ENCODE data around the gene CTNNBL1. TPM values are rescaled to one million over a fixed set of nuclear protein-coding genes. Genes with fewer than 3 reads are reported as not detected.

CTNNBL1 gene
- total RNA-seq, 1 experiment from 2014 or later: 203 TPM

GRCh38 chr20:37845878-37846277, 152.0 kb downstream of the CTNNBL1 start:
- Mint-ChIP-seq H3K27me3 (ENCODE audit: insufficient read depth, unreplicated experiment) (no peaks in the 10 kb centered on the region), H3K4me1 (ENCODE audit: low read depth, unreplicated experiment) (peaks cover 16% of the 10 kb centered on the region), H3K4me3 (ENCODE audit: unreplicated experiment) (no peak overlapping the region), H3K36me3 (ENCODE audit: insufficient read depth, unreplicated experiment) (peaks cover 25% of the 10 kb centered on the region), H3K9me3 (ENCODE audit: unreplicated experiment) (no peaks in the 10 kb centered on the region), H3K27ac (ENCODE audit: unreplicated experiment) (peak overlapping the region; percentile 3)
- DNase-seq: no peak
- Histone ChIP-seq H3K4me1 (peaks cover 16% of the 10 kb centered on the region), H3K4me3 (ENCODE audit: low read depth, low read length) (no peak overlapping the region), H3K27me3 (replicated peaks; ENCODE audit: control insufficient read depth, insufficient read depth, low read length) (no peaks in the 10 kb centered on the region), H3K36me3 (ENCODE audit: control insufficient read depth, insufficient read depth, low read length) (peaks cover 8% of the 10 kb centered on the region), H3K9me3 (no peaks in the 10 kb centered on the region)
- ChIA-PET CTCF (no interaction called here), POLR2A (interaction anchor here (0.6 kb wide), 1 partner anchor 304 kb away, joined by 3 read pairs; no protein-coding TSS in a partner anchor)
- no peak for TF ChIP-seq CTCF (IDR thresholded peaks at IDR 0.05; ENCODE audit: insufficient read depth in 1 of 2, low read depth in 1 of 2, low read length in 1 of 2, severe bottlenecking in 1 of 2, unreplicated experiment in 1 of 2)
- intact Hi-C loops (cut with micrococcal nuclease; ENCODE audit: unreplicated experiment): no loop called here
- BruUV-seq (replicated peaks): no TSS peak

DNA sequence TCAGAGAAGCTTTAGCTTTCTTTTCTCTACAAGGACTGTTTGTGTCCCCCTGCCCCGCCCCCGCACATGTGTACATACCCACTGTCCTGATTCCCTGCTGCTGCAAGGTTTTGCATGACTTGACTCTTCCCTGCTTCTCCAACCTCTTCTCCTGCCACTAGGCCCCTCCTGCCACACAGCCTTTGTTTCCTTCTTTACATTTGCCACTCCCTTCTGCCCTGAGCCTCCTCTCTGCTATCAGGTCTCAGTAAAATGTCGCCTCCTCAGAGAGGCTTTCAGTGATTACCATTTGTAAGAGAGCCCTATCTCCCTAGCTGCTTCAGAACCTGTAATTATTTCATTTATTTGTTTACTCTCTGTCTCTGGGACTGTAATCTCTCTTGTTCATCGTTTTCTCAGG, 152.7 kb downstream of the CTNNBL1 start:
- POLR2A ChIA-PET: no interaction called here
- peaks cover 16% of the 10 kb centered on the region for H3K4me1 ChIP-seq
- H3K4me3 ChIP-seq (ENCODE audit: low read depth, low read length): no peak overlapping the region
- BruUV-seq (replicated peaks): no TSS peak
- Mint-ChIP-seq H3K4me1 (ENCODE audit: low read depth, unreplicated experiment) (peaks cover 16% of the 10 kb centered on the region), H3K27me3 (ENCODE audit: insufficient read depth, unreplicated experiment) (no peaks in the 10 kb centered on the region), H3K36me3 (ENCODE audit: insufficient read depth, unreplicated experiment) (peaks cover 25% of the 10 kb centered on the region), H3K4me3 (ENCODE audit: unreplicated experiment) (no peak overlapping the region), H3K27ac (ENCODE audit: unreplicated experiment) (peak overlapping the region; percentile 8), H3K9me3 (ENCODE audit: unreplicated experiment) (no peaks in the 10 kb centered on the region)
- H3K9me3 ChIP-seq: no peaks in the 10 kb centered on the region
- H3K36me3 ChIP-seq (ENCODE audit: control insufficient read depth, insufficient read depth, low read length): peaks cover 8% of the 10 kb centered on the region
- CTCF ChIA-PET: no interaction called here
- no peaks in the 10 kb centered on the region for H3K27me3 ChIP-seq (replicated peaks; ENCODE audit: control insufficient read depth, insufficient read depth, low read length)
- no peak for DNase-seq
- intact Hi-C loops (cut with micrococcal nuclease; ENCODE audit: unreplicated experiment): no loop called here
- no peak for TF ChIP-seq CTCF (IDR thresholded peaks at IDR 0.05; ENCODE audit: insufficient read depth in 1 of 2, low read depth in 1 of 2, low read length in 1 of 2, severe bottlenecking in 1 of 2, unreplicated experiment in 1 of 2)

DNA sequence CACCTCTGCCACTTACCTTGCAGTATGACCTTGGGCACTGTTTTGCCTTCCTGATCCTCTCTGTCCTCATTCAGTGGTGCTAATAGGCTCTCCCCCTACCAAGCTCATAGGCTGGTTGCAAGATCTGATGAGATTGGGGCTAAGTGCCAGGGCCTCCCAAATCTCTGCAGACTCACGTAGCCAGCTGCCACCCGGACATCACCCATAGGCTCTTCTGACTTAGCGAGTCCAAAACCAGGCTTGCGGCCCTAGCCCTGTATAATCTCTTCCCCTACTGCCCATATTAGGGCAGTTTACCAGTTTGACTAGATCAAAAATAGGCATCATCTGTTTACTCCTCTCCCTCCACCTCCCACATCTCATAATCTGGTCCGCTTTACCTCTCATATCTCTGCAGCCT, 154.9 kb downstream of the CTNNBL1 start:
- Mint-ChIP-seq H3K27ac (ENCODE audit: unreplicated experiment) (no peak overlapping the region), H3K36me3 (ENCODE audit: insufficient read depth, unreplicated experiment) (peaks cover 17% of the 10 kb centered on the region), H3K9me3 (ENCODE audit: unreplicated experiment) (no peaks in the 10 kb centered on the region), H3K27me3 (ENCODE audit: insufficient read depth, unreplicated experiment) (no peaks in the 10 kb centered on the region), H3K4me3 (ENCODE audit: unreplicated experiment) (no peak overlapping the region), H3K4me1 (ENCODE audit: low read depth, unreplicated experiment) (peaks cover 16% of the 10 kb centered on the region)
- H3K36me3 ChIP-seq (ENCODE audit: control insufficient read depth, insufficient read depth, low read length): peaks cover 2% of the 10 kb centered on the region; the same call in 1 of the 2 replicates
- ChIA-PET CTCF (no interaction called here), POLR2A (no interaction called here)
- TF ChIP-seq CTCF (IDR thresholded peaks at IDR 0.05; ENCODE audit: insufficient read depth in 1 of 2, low read depth in 1 of 2, low read length in 1 of 2, severe bottlenecking in 1 of 2, unreplicated experiment in 1 of 2): no peak
- no peak overlapping the region for H3K4me3 ChIP-seq (ENCODE audit: low read depth, low read length)
- no peaks in the 10 kb centered on the region for H3K9me3 ChIP-seq
- no peaks in the 10 kb centered on the region for H3K27me3 ChIP-seq (replicated peaks; ENCODE audit: control insufficient read depth, insufficient read depth, low read length)
- DNase-seq: no peak
- no TSS peak for BruUV-seq (replicated peaks)
- H3K4me1 ChIP-seq: peaks cover 16% of the 10 kb centered on the region
- intact Hi-C loops (cut with micrococcal nuclease; ENCODE audit: unreplicated experiment): no loop called here
